ENCODE measurements around the gene TREX2.

TREX2 gene

GRCh38 chrX:153482376-153483015 lies 36.6 kb upstream of the TREX2 start:
- H2AFZ ChIP-seq = no peak overlapping the region
- no peaks in the 10 kb centered on the region for H3K9me3 ChIP-seq (ENCODE audit: control insufficient read depth, low read length)
- H3K4me1 ChIP-seq = no peaks in the 10 kb centered on the region
- H3K36me3 ChIP-seq (ENCODE audit: control insufficient read depth, insufficient read depth, low read length) = no peaks in the 10 kb centered on the region
- no peaks in the 10 kb centered on the region for H3K27me3 ChIP-seq (ENCODE audit: control insufficient read depth, insufficient read depth, low read length)
- no peak overlapping the region for H3K9ac ChIP-seq
- TF ChIP-seq, protein P1, sequence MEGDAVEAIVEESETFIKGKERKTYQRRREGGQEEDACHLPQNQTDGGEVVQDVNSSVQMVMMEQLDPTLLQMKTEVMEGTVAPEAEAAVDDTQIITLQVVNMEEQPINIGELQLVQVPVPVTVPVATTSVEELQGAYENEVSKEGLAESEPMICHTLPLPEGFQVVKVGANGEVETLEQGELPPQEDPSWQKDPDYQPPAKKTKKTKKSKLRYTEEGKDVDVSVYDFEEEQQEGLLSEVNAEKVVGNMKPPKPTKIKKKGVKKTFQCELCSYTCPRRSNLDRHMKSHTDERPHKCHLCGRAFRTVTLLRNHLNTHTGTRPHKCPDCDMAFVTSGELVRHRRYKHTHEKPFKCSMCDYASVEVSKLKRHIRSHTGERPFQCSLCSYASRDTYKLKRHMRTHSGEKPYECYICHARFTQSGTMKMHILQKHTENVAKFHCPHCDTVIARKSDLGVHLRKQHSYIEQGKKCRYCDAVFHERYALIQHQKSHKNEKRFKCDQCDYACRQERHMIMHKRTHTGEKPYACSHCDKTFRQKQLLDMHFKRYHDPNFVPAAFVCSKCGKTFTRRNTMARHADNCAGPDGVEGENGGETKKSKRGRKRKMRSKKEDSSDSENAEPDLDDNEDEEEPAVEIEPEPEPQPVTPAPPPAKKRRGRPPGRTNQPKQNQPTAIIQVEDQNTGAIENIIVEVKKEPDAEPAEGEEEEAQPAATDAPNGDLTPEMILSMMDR (IDR thresholded peaks at IDR 0.05) = no peak
- H3K4me2 ChIP-seq (ENCODE audit: low read length) = no peak overlapping the region
- H3K4me3 ChIP-seq (ENCODE audit: low read depth, low read length) = no peak overlapping the region
- no peaks in the 10 kb centered on the region for H3K79me2 ChIP-seq
- no peak overlapping the region for H3K27ac ChIP-seq

- Histone ChIP-seq H3K79me2 (no peaks in the 10 kb centered on the region), H2AFZ (no peak overlapping the region), H3K4me2 (ENCODE audit: low read length) (no peak overlapping the region), H3K4me1 (no peaks in the 10 kb centered on the region), H3K27ac (no peak overlapping the region), H3K36me3 (ENCODE audit: control insufficient read depth, insufficient read depth, low read length) (no peaks in the 10 kb centered on the region), H3K9me3 (ENCODE audit: control insufficient read depth, low read length) (no peaks in the 10 kb centered on the region), H3K27me3 (ENCODE audit: control insufficient read depth, insufficient read depth, low read length) (no peaks in the 10 kb centered on the region), H3K9ac (no peak overlapping the region), H3K4me3 (ENCODE audit: low read depth, low read length) (no peak overlapping the region)
- TF ChIP-seq, protein P1 (IDR thresholded peaks at IDR 0.05) = no peak
These were observed 35.2 kb upstream of the TREX2 start for GRCh38 chrX:153481043-153481442.

DNA sequence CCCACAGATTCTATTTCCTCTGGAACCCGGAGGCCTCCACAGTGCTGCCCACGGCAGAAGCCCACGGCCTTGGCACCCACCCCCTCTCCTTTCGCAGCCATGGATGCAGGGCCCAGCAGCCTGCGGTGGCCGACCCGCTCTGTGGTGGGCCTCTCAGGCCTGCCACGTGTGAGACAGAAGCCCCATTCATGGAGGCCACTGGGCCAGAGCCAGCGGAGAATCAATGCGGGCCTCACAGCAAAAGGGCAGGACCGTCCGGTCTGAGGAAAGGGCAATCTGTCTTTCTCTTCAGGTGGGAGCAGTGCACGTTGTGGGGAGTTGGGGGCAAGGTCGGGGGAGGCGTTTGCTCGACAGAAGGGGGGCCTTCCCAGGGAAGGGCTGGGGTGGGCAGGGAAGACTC lies 32.9 kb upstream of the TREX2 start:
- Histone ChIP-seq H3K9ac (no peak overlapping the region), H3K36me3 (ENCODE audit: control insufficient read depth, insufficient read depth, low read length) (no peaks in the 10 kb centered on the region), H3K27me3 (ENCODE audit: control insufficient read depth, insufficient read depth, low read length) (no peaks in the 10 kb centered on the region), H2AFZ (no peak overlapping the region), H3K9me3 (ENCODE audit: control insufficient read depth, low read length) (no peaks in the 10 kb centered on the region), H3K79me2 (no peaks in the 10 kb centered on the region), H3K4me1 (no peaks in the 10 kb centered on the region), H3K4me3 (ENCODE audit: low read depth, low read length) (no peak overlapping the region), H3K27ac (no peak overlapping the region), H3K4me2 (ENCODE audit: low read length) (no peak overlapping the region)
- TF ChIP-seq, protein P1 (IDR thresholded peaks at IDR 0.05) = no peak

GRCh38 chrX:153477901-153478300 lies 32.0 kb upstream of the TREX2 start:
- Histone ChIP-seq H3K27me3 (ENCODE audit: control insufficient read depth, insufficient read depth, low read length) (no peaks in the 10 kb centered on the region), H3K4me3 (ENCODE audit: low read depth, low read length) (no peak overlapping the region), H3K4me1 (no peaks in the 10 kb centered on the region), H3K27ac (no peak overlapping the region), H3K79me2 (no peaks in the 10 kb centered on the region), H2AFZ (no peak overlapping the region), H3K9me3 (ENCODE audit: control insufficient read depth, low read length) (no peaks in the 10 kb centered on the region), H3K9ac (no peak overlapping the region), H3K4me2 (ENCODE audit: low read length) (no peak overlapping the region), H3K36me3 (ENCODE audit: control insufficient read depth, insufficient read depth, low read length) (no peaks in the 10 kb centered on the region)
- TF ChIP-seq, protein P1 (IDR thresholded peaks at IDR 0.05) = no peak

DNA sequence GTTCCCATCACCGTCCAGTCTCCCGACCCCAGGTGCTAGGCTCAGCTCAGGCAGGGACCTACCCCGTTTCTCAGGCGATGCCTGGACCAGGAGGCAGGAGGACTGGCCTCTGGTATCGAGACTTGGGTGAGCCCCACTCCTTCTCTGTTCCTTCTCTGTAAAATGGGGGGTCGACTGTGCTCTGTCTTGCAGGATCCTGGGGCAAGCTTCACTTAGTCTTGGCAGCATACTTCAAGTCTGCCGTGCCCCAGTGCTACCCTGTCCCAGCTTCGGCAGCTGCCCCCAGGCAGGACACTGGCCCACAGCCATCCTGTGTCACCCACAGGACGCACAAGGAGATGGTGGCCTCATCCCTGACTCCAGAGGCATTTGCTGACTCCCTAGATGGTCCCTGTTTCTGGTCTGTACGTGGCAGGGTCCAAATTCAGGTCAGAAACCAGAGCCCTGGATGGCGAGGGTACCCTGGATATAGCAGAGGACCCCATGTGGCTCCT lies 31.6 kb upstream of the TREX2 start:
- Histone ChIP-seq H3K27ac (no peak overlapping the region), H3K4me2 (ENCODE audit: low read length) (no peak overlapping the region), H3K27me3 (ENCODE audit: control insufficient read depth, insufficient read depth, low read length) (no peaks in the 10 kb centered on the region), H2AFZ (no peak overlapping the region), H3K79me2 (no peaks in the 10 kb centered on the region), H3K9ac (no peak overlapping the region), H3K9me3 (ENCODE audit: control insufficient read depth, low read length) (no peaks in the 10 kb centered on the region), H3K4me3 (ENCODE audit: low read depth, low read length) (no peak overlapping the region), H3K36me3 (ENCODE audit: control insufficient read depth, insufficient read depth, low read length) (no peaks in the 10 kb centered on the region), H3K4me1 (no peaks in the 10 kb centered on the region)
- TF ChIP-seq, protein P1 (IDR thresholded peaks at IDR 0.05) = no peak
